ENCODE results near the gene ACVR1C. TPM values are rescaled to one million over a fixed set of nuclear protein-coding genes. Genes with fewer than 3 reads are reported as not detected.

The ACVR1C gene
- polyA plus RNA-seq, 1 experiment: 0.14 TPM

- TF ChIP-seq CTCF (IDR thresholded peaks at IDR 0.05; ENCODE audit: low read depth, low read length): no peak
- no peak overlapping the region for H3K4me3 ChIP-seq (ENCODE audit: low read depth, low read length)
- H3K9me3 ChIP-seq (ENCODE audit: control insufficient read depth, insufficient read depth, low read length): no peaks in the 10 kb centered on the region
- ChIA-PET CTCF (no interaction called here), POLR2A (no interaction called here)
- DNase-seq (ENCODE audit: low read depth, low spot score): no peak
- H3K27me3 ChIP-seq (ENCODE audit: control insufficient read depth, insufficient read depth, low read length): no peaks in the 10 kb centered on the region
- H3K27ac ChIP-seq (ENCODE audit: low read depth, low read length): no peak overlapping the region
These were observed 63.1 kb downstream of the ACVR1C start for GRCh38 chr2:157565550-157565949.

- no peak for TF ChIP-seq CTCF (IDR thresholded peaks at IDR 0.05; ENCODE audit: low read depth, low read length)
- Histone ChIP-seq H3K4me3 (ENCODE audit: low read depth, low read length) (no peak overlapping the region), H3K27me3 (ENCODE audit: control insufficient read depth, insufficient read depth, low read length) (no peaks in the 10 kb centered on the region), H3K27ac (ENCODE audit: low read depth, low read length) (no peak overlapping the region), H3K9me3 (ENCODE audit: control insufficient read depth, insufficient read depth, low read length) (no peaks in the 10 kb centered on the region)
- ChIA-PET POLR2A (no interaction called here), CTCF (no interaction called here)
- no peak for DNase-seq (ENCODE audit: low read depth, low spot score)
These were observed 68.8 kb downstream of the ACVR1C start for GRCh38 chr2:157559890-157560289.

- ChIA-PET POLR2A (no interaction called here), CTCF (no interaction called here)
- Histone ChIP-seq H3K27me3 (ENCODE audit: control insufficient read depth, insufficient read depth, low read length) (no peaks in the 10 kb centered on the region), H3K27ac (ENCODE audit: low read depth, low read length) (no peak overlapping the region), H3K4me3 (ENCODE audit: low read depth, low read length) (no peak overlapping the region), H3K9me3 (ENCODE audit: control insufficient read depth, insufficient read depth, low read length) (no peaks in the 10 kb centered on the region)
- DNase-seq (ENCODE audit: low read depth, low spot score): no peak
- TF ChIP-seq CTCF (IDR thresholded peaks at IDR 0.05; ENCODE audit: low read depth, low read length): no peak
These were observed 69.2 kb downstream of the ACVR1C start for GRCh38 chr2:157559461-157559860.

GRCh38 chr2:157559061-157559460 is 69.6 kb downstream of the ACVR1C start:
- H3K27ac ChIP-seq (ENCODE audit: low read depth, low read length): no peak overlapping the region
- H3K9me3 ChIP-seq (ENCODE audit: control insufficient read depth, insufficient read depth, low read length): no peaks in the 10 kb centered on the region
- TF ChIP-seq CTCF (IDR thresholded peaks at IDR 0.05; ENCODE audit: low read depth, low read length): no peak
- H3K4me3 ChIP-seq (ENCODE audit: low read depth, low read length): no peak overlapping the region
- ChIA-PET CTCF (no interaction called here), POLR2A (no interaction called here)
- H3K27me3 ChIP-seq (ENCODE audit: control insufficient read depth, insufficient read depth, low read length): no peaks in the 10 kb centered on the region
- DNase-seq (ENCODE audit: low read depth, low spot score): no peak

GRCh38 chr2:157557770-157558169 is 70.9 kb downstream of the ACVR1C start:
- Histone ChIP-seq H3K9me3 (ENCODE audit: control insufficient read depth, insufficient read depth, low read length) (no peaks in the 10 kb centered on the region), H3K27ac (ENCODE audit: low read depth, low read length) (no peak overlapping the region), H3K27me3 (ENCODE audit: control insufficient read depth, insufficient read depth, low read length) (no peaks in the 10 kb centered on the region), H3K4me3 (ENCODE audit: low read depth, low read length) (no peak overlapping the region)
- TF ChIP-seq CTCF (IDR thresholded peaks at IDR 0.05; ENCODE audit: low read depth, low read length): no peak
- ChIA-PET POLR2A (interaction anchor here (0.5 kb wide), 1 partner anchor 1204 kb away, joined by 5 read pairs; no protein-coding TSS in a partner anchor), CTCF (no interaction called here)
- no peak for DNase-seq (ENCODE audit: low read depth, low spot score)

Data from AG04450 (cell line).